HuH-7 (cell line): ENCODE results near the gene DOCK1.
"Not testable (repeated sequence)": the region's sequence is repeated elsewhere in the genome, so short reads cannot be mapped to it uniquely, and the experiment has no call there.

Source experiments
- DNase-seq: peaks from one replicate; pipeline ENCODE4 v3.0.0; 2011; ENCODE audit warnings: low spot score

DOCK1 gene

DNA sequence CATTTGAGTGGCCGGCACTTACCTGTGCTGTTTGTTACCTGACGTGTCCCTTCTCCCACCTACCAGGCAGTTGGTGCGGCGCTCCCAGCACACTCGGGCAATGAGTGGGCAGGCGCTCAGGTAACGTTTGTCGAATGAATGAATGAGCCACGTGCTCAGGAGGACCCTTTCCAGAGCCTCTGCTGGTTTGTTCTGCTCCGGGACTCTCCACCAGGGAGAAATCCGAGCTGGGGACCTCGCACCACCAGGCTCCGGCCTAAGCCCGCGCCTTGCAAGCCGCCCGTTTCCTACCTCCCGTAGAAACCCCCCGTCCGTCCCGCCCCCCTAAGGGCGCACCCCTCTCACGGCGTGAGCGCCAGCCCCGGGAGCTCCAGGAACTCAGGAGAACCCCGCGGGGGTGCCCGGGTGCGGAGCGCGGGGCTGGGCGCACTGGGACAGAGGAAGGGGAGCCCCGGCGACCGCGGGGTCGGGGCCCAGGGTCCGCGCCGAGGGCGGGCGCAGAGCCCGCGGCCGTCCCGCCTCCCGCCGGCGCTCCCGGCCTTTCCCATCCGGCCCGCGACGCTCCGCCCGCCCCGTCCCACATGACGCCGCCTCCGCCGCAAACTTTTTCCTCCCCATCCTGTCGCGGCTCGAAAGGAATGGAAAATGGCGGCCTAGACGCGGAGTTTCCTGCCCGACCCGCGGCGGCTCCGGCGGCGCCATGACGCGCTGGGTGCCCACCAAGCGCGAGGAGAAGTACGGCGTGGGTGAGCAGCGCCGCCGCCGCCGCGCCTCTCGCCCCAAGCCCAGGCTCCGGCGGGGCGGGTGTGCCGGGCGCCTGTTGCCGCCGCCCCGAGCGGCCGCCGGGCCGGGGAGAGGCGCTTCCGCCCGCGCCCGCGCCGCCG lies at the start of gene DOCK1:
TSS of gene DOCK1 (plus strand) at position 611 of the 884 bp plus-strand sequence. CDS start at position 701, 90 bp downstream.
- DNase-seq, result peak; percentile 81

DNA sequence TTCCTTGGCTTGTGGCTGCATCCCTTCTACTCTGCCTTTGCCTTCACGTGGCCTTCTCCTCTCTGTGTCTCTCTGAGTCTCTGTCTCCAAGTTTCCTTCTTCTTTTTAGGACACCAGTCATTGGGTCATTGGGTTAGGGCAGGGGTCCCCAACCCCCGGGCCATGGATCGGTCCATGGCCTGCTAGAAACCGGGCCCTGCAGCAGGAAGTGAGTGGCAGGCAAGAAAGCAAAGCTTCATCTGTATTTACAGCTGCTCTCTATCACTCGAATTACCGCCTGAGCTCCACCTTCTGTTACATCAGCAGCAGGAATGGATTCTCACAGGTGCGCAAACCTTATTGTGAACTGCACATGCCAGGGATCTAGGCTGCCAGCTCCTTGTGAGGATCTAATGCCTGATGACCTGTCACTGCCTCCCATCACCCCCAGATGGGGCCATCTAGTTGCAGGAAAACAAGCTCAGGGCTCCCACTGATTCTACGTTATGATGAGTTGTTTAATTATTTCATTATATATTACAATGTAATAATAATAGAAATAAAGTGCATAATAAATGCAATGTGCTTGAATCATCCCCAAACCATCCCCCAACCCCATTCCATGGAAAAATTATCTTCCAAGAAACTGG lies 47.9 kb upstream of the DOCK1 start:
- no peak for DNase-seq

DNA sequence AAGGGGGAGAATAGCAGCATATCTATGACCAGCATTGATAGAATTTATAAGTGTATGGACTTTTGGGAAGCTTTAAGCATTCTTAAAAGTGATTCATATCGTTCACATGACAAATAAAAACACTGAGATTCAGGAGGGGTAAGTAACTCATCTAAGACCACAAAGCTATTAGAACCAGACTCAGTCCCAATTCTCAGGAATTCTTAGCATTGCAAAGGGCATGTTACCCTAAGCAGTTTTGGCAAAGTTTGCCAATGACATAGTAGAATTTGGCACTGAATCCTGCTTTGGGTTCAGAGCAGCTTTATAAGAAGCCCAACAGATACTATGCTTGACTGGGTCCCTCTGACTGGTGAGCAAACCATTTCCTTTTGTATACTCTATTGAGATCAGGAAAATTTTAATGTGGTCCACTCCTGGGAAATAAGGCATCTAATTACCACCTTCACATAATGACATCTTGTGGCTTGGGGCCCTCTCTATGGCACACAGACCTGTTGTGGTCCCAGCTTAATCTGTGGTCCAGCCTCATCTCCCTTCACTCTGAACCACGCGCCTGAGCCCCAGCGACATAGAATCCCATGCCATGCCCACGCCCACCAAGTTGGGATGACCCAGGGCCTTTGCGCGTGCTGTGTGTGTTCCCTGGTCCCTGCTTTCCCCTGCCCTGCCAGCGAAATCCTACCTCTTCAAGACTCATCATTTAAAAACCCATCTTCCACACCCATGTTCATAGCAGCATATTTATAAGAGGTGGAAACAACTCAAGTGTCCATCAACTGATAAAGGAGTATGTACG lies 37.5 kb upstream of the DOCK1 start:
- no peak for DNase-seq

DNA sequence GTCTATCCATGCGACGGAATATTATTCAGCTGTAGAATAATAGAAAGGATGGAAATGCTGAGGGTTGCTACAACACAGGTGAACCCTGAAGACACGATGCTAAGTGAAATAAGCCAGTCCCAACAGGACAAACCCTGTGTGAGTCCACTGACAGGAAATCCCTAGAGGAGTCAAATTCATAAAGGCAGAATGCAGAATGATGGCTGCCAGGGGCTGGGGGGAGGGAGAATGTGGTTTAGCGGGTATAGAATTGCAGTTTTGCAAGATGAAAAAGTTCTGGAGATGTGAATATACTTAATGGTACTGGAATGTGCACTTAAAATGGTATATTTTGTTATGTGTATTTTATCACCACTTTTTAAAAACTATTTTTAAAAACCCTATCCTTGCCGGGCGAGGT lies 36.9 kb upstream of the DOCK1 start:
- DNase-seq, result no peak

DNA sequence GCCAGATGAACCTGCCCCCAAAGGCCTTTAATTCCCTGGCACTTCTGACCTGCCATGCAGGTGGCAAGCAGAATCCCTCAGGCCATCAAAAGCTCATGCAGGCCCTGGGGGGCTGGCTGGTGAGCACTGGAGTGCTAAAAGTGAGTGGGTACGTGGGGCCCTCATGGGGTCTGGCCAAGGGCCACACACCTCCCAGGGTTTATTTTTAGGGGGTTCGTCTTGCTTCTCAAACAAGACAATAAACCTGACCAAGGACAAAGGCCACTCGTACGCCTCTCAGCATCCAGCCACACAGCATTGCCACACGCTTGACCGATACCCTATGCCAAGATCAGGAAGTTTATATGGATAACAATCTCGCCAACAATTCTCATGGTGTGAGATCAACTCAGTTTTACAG lies 33.1 kb upstream of the DOCK1 start:
- DNase-seq, result no peak

DNA sequence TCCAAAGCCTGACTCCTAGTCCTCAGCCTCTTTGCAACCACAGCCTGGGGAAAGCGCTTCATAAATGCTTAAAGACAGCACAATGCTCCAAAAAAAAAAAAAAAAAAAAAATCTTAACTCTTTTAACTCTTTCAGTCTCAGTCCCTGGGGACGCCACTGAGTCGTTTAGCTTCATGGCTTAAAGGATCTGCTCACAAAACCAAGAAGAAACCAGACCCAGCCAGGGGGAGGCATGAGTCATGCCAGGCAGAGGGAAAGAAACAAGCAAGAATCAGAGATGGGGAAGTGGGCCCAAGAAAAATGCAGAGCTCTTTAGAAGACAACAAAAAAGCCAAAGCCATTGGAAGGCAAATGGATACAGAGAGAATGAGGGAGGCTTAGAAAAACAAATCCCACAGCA lies 32.5 kb upstream of the DOCK1 start:
- DNase-seq, result no peak

DNA sequence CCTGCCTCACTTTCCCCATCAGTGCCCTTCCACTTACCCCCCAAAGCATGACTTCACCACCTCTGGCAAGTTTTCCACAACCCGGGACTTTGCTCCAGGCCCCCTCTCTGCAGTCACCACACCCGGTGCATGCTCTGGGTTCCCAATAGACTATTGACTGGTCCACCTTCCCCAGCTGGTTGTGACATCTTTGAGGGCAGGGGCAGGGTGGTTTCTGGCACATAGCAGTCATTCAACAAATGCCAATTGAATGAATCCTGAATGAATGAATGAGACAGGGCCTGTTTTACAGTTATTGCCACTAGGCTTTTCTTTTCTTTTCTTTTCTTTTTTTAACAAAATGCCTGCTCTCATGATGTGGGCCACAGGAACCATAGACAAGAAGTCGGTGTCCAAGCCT lies 28.8 kb upstream of the DOCK1 start:
- no peak for DNase-seq

- no peak for DNase-seq
Observed at GRCh38 chr10:126877390-126877789, 27.8 kb upstream of the DOCK1 start.

- no peak for DNase-seq
Observed at GRCh38 chr10:126878594-126878993, 26.6 kb upstream of the DOCK1 start.

GRCh38 chr10:126880926-126881325 lies 24.3 kb upstream of the DOCK1 start:
- no peak for DNase-seq

- not testable (repeated sequence) for DNase-seq
Observed at GRCh38 chr10:126882055-126882454, 23.2 kb upstream of the DOCK1 start.

DNA sequence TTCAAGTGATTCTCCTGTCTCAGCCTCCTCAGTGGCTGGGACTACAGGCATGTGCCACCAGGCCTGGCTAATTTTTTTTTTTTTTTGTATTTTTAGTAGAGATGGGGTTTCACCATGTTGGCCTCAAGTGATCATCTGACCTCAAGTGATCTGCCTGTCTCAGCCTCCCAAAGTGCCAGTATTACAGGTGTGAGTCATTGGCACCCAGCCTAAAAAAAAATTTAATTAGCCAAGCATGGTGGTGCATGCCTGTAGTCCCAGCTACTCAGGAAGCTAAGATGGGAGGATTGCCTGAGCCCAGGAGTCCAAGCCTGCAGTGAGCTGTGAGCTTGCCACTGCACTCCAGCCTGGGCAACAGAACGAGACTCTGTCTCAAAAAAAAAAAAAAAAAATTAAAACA lies 16.8 kb upstream of the DOCK1 start:
- DNase-seq, result not testable (repeated sequence)

DNA sequence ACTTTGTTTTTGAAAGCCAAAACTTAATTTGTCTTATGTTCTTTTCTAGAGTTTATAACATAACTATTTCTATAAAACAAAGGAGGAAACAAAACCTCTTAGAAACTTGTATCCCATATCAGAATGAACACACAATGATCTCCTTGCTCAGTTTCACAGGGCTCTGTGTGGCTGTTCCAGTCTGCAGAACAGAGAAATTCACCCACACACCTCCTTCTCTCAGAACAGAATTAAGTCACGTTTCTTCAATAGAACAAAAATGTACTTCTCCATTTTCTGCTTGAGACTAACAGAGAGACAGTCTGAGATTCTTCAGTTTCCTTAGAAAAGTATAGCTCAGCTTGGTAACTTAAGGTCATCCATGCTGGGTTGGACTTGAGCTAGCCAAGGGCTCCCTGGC lies 15.8 kb upstream of the DOCK1 start:
- DNase-seq, result no peak

DNA sequence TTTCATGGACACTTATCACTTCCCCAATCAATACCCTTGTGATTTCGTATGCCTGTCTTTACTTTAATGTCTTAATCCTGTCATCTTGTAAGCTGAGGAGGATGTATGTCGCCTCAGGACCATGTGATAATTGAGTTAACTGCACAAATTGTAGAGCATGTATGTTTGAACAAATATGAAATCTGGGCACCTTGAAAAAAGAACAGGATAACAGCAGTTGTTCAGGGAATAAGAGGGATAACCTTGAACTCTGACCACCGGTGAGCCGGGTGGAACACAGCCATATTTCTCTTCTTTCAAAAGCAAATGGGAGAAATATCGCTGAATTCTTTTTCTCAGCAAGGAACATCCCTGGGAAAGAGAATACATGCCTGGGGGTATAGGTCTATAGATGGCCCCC lies 14.4 kb upstream of the DOCK1 start:
- not testable (repeated sequence) for DNase-seq

GRCh38 chr10:126892226-126893175 lies 12.7 kb upstream of the DOCK1 start:
- DNase-seq, result no peak

- no peak for DNase-seq
Observed at GRCh38 chr10:126893206-126893605, 12.0 kb upstream of the DOCK1 start.

GRCh38 chr10:126893841-126894240 lies 11.4 kb upstream of the DOCK1 start:
- DNase-seq, result no peak

DNA sequence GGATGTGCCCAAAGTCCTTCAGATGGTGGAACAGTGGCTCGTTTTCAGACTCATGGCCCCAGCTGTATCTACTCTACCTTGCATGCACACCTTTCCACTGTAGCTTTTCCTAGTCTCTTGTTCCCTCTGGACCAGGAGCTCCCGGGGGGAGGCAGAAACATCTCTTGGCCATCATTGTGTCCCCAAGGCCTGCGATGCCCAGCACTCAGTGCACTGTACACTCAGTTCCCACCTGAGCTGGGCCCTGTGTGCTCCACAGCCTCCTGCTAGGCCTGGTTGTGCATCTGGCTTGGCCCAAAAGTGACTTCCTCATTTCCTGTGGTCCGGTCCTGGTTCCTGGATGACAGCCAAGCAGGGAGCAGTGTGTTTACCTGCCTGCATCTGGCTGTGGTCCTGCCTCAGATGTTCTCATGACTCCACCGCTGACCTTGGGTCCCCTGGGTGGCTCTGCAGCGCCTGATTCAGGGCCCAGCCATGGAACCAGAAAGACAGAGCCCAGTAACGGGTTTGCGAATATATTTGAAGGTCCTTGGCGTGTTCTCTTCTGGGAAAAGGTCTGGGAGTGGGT lies 9.9 kb upstream of the DOCK1 start:
- DNase-seq, result no peak

DNA sequence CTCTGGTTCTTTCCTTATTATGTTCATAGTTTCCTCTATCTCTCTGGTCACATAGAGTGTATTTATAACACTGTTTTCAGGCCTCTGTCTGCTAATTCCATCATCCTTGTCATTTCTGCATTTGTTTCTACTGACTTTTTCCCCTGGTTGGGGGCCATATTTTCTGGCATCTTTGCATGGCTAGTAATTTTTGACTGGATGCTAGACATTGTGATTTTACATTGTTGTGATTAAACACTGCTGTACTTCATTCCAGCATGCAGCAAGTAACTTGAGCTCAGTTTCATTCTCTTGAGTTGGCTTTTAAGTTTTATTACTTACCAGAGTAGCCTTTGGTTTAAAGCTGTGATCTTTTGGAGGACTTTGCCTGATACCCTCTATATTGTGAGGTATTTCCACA lies 6.8 kb upstream of the DOCK1 start:
- no peak for DNase-seq

DNA sequence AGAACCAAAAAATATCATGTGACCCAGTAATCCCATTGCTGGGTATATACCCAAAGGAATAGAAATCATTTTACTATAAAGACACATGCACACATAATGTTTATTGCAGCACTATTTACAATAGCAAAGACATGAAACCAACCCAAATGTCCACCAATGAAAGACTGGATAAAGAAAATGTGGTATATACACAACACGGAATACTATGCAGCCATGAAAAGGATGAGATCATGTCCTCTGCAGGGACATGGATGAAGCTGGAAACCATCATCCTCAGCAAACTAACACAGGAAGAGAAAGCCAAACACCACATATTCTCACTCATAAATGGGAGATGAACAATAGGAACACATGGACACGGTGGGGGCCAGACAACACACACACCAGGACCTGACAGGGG lies 5.7 kb upstream of the DOCK1 start:
- not testable (repeated sequence) for DNase-seq

DNA sequence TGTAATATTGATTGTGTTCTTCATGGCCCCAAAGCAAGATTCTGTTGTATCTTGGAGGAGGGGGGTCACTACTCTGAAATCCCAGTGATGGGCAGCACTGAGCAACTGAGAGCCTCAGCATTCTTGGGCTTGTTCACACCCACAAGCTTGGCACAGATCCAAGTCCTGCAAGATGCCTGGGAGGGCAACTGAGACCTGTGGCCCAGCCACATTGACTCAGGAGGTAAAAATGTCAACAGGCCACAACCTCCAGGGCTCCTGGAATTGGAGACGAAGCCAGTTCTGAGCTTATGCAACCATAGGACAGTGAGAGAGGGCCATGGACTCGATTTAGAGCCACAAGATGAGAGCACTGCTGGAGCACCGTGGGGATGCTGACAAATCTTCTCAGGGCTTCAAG lies 3.1 kb upstream of the DOCK1 start:
- DNase-seq, result no peak
